ENCODE measurements around the gene HSPA9.
"Not testable (repeated sequence)": the region's sequence is repeated elsewhere in the genome, so short reads cannot be mapped to it uniquely, and the experiment has no call there.

Gene HSPA9

DNA sequence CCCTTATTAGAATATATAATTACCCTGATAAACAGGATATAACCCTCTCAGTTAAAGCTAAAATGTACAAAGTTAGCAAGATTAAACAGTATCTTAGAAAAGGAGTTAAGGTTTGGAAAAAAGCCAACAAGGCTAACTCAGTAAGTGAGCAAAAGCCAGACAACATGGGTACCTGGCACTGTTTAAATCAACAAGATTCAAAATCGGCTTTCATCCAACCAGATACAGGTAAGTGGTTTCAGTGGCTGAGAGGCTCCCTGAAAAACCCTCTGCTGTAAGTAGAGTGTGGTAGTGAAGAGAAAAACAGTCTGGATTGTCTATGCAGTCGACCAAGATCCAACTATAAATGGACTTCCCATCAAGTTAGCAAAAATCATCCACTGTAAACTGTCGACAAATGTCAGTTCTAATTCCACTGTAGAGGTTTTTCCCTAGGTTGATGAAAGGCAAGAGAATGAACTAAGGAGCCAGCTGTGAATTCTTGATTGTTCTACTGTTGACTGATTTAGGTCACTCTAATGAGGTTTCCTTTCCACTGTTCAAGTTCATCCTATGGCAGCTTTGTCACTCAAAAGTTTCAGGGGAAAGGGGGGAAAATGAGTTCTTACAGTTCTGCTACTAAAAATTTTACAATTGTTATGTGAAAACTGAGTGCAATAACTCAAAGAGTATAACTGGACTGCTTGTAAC, 59.5 kb downstream of the HSPA9 start:
- TF ChIP-seq EZH2 (IDR thresholded peaks at IDR 0.05; ENCODE audit: borderline replicate concordance, low read depth, low read length, severe bottlenecking) (no peak), CTCF (IDR thresholded peaks at IDR 0.05; ENCODE audit: borderline replicate concordance, extremely low read depth, low read length, poor library complexity, severe bottlenecking) (no peak)
- no peak overlapping the region for H3K9ac ChIP-seq (ENCODE audit: low read depth, low read length)
- no peak overlapping the region for H3K27ac ChIP-seq (ENCODE audit: low read length)
- H3K9me3 ChIP-seq (ENCODE audit: insufficient read depth, low read length, severe bottlenecking), result no peaks in the 10 kb centered on the region
- H3K27me3 ChIP-seq (ENCODE audit: insufficient read depth, low read length, poor library complexity), result no peaks in the 10 kb centered on the region
- DNase-seq, result no peak
- H3K4me2 ChIP-seq (ENCODE audit: insufficient read depth, low read length), result no peak overlapping the region
- no peaks in the 10 kb centered on the region for H3K4me1 ChIP-seq (ENCODE audit: insufficient read depth, low read length)
- H3K36me3 ChIP-seq (ENCODE audit: insufficient read depth, low read length), result peaks cover 85% of the 10 kb centered on the region
- no peak overlapping the region for H3K4me3 ChIP-seq (ENCODE audit: low read depth in 1 of 2, low read length in 2 of 2)
- peaks cover 34% of the 10 kb centered on the region for H3K79me2 ChIP-seq (ENCODE audit: insufficient read depth, low read length)
- H4K20me1 ChIP-seq (ENCODE audit: insufficient read depth, low read length), result peaks cover 28% of the 10 kb centered on the region; the same call in 1 of the 2 replicates
- ATAC-seq (ENCODE audit: insufficient read depth, low read depth), result no peak
- H2AFZ ChIP-seq (ENCODE audit: low read depth, low read length), result no peak overlapping the region

GRCh38 chr5:138514021-138514420, 61.2 kb downstream of the HSPA9 start:
- Histone ChIP-seq H3K4me3 (ENCODE audit: low read depth in 1 of 2, low read length in 2 of 2) (no peak overlapping the region), H3K27ac (ENCODE audit: low read length) (no peak overlapping the region), H3K9me3 (ENCODE audit: insufficient read depth, low read length, severe bottlenecking) (no peaks in the 10 kb centered on the region), H3K9ac (ENCODE audit: low read depth, low read length) (no peak overlapping the region), H3K27me3 (ENCODE audit: insufficient read depth, low read length, poor library complexity) (no peaks in the 10 kb centered on the region), H3K4me2 (ENCODE audit: insufficient read depth, low read length) (no peak overlapping the region), H3K36me3 (ENCODE audit: insufficient read depth, low read length) (peaks cover 95% of the 10 kb centered on the region), H4K20me1 (ENCODE audit: insufficient read depth, low read length) (peaks cover 21% of the 10 kb centered on the region; the same call in 1 of the 2 replicates), H3K79me2 (ENCODE audit: insufficient read depth, low read length) (peaks cover 21% of the 10 kb centered on the region), H2AFZ (ENCODE audit: low read depth, low read length) (no peak overlapping the region), H3K4me1 (ENCODE audit: insufficient read depth, low read length) (no peaks in the 10 kb centered on the region)
- DNase-seq (no peak), ATAC-seq (ENCODE audit: insufficient read depth, low read depth) (no peak)
- TF ChIP-seq EZH2 (IDR thresholded peaks at IDR 0.05; ENCODE audit: borderline replicate concordance, low read depth, low read length, severe bottlenecking) (no peak), CTCF (IDR thresholded peaks at IDR 0.05; ENCODE audit: borderline replicate concordance, extremely low read depth, low read length, poor library complexity, severe bottlenecking) (no peak)

GRCh38 chr5:138508958-138509357, 66.2 kb downstream of the HSPA9 start:
- Histone ChIP-seq H3K9me3 (ENCODE audit: insufficient read depth, low read length, severe bottlenecking) (no peaks in the 10 kb centered on the region), H3K27me3 (ENCODE audit: insufficient read depth, low read length, poor library complexity) (no peaks in the 10 kb centered on the region), H3K9ac (ENCODE audit: low read depth, low read length) (no peak overlapping the region), H3K36me3 (ENCODE audit: insufficient read depth, low read length) (peaks cover 69% of the 10 kb centered on the region), H3K4me1 (ENCODE audit: insufficient read depth, low read length) (no peaks in the 10 kb centered on the region), H3K4me3 (ENCODE audit: low read depth in 1 of 2, low read length in 2 of 2) (no peak overlapping the region), H4K20me1 (ENCODE audit: insufficient read depth, low read length) (peaks cover 15% of the 10 kb centered on the region; the same call in 1 of the 2 replicates), H2AFZ (ENCODE audit: low read depth, low read length) (no peak overlapping the region), H3K79me2 (ENCODE audit: insufficient read depth, low read length) (no peaks in the 10 kb centered on the region), H3K4me2 (ENCODE audit: insufficient read depth, low read length) (no peak overlapping the region), H3K27ac (ENCODE audit: low read length) (no peak overlapping the region)
- DNase-seq (no peak), ATAC-seq (ENCODE audit: insufficient read depth, low read depth) (no peak)
- TF ChIP-seq EZH2 (IDR thresholded peaks at IDR 0.05; ENCODE audit: borderline replicate concordance, low read depth, low read length, severe bottlenecking), result no peak
- no peak for TF ChIP-seq CTCF (IDR thresholded peaks at IDR 0.05; ENCODE audit: borderline replicate concordance, extremely low read depth, low read length, poor library complexity, severe bottlenecking)

GRCh38 chr5:138507485-138507884, 67.7 kb downstream of the HSPA9 start:
- H3K4me1 ChIP-seq (ENCODE audit: insufficient read depth, low read length); H3K4me2 ChIP-seq (ENCODE audit: insufficient read depth, low read length); H3K27me3 ChIP-seq (ENCODE audit: insufficient read depth, low read length, poor library complexity); H2AFZ ChIP-seq (ENCODE audit: low read depth, low read length); H3K79me2 ChIP-seq (ENCODE audit: insufficient read depth, low read length); H3K9me3 ChIP-seq (ENCODE audit: insufficient read depth, low read length, severe bottlenecking); ATAC-seq (ENCODE audit: insufficient read depth, low read depth); H3K4me3 ChIP-seq (ENCODE audit: low read depth in 1 of 2, low read length in 2 of 2); H3K9ac ChIP-seq (ENCODE audit: low read depth, low read length); DNase-seq; H3K27ac ChIP-seq (ENCODE audit: low read length): not testable (repeated sequence)
- H3K36me3 ChIP-seq (ENCODE audit: insufficient read depth, low read length), result peaks cover 54% of the 10 kb centered on the region
- peaks cover 12% of the 10 kb centered on the region; the same call in 1 of the 2 replicates for H4K20me1 ChIP-seq (ENCODE audit: insufficient read depth, low read length)

All from DND-41 (cell line).